Measurements from ENCODE around the gene KRT13.
"Not testable (repeated sequence)": the region's sequence is repeated elsewhere in the genome, so short reads cannot be mapped to it uniquely, and the experiment has no call there.

Gene KRT13

DNA sequence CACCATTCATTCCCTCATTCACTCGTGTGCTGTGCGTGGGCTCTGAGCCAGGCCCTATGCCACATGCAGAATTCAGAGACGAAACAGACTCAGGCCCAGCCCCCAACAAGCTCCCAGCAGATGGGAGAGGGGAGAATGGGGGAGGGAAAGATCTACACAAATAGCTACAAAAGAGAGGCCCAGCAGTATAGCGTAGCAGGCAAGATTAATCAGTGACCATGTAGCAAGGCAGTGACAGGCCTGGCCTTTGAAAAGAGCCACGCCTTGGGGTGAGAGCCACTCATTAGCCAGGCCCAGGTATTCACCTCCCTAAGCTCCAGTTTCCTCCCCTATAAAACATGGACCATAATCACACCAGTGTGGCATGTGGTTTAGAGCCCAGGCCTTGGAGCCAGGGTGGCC lies 39.1 kb upstream of the KRT13 start:
- DNase-seq (ENCODE audit: low read depth in 1 of 2, low spot score in 1 of 2): no peak
- H3K27ac ChIP-seq (replicated peaks): no peak overlapping the region
- no peak overlapping the region for H3K4me3 ChIP-seq (replicated peaks; ENCODE audit: insufficient read depth, low read length)

DNA sequence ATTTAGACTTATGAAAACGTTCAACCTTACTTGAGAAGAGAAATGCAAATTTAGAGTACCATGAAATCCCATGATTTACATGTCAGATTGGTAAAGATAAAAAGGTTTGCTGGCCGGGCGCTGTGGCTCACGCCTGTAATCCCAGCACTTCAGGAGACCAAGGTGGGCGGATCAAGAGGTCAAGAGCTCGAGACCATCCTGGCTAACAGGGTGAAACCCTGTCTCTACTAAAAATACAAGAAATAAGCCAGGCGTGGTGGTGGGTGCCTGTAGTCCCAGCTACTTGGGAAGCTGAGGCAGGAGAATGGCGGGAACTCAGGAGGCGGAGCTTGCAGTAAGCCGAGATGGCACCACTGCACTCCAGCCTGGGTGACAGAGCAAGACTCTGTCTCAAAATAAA lies 37.4 kb upstream of the KRT13 start:
- not testable (repeated sequence) for DNase-seq (ENCODE audit: low read depth in 1 of 2, low spot score in 1 of 2); H3K4me3 ChIP-seq (replicated peaks; ENCODE audit: insufficient read depth, low read length); H3K27ac ChIP-seq (replicated peaks); H3K27me3 ChIP-seq (ENCODE audit: insufficient read depth, poor library complexity, severe bottlenecking)

More for the DNA sequence above, 39.1 kb upstream of the KRT13 start:
- TF ChIP-seq, protein P1, sequence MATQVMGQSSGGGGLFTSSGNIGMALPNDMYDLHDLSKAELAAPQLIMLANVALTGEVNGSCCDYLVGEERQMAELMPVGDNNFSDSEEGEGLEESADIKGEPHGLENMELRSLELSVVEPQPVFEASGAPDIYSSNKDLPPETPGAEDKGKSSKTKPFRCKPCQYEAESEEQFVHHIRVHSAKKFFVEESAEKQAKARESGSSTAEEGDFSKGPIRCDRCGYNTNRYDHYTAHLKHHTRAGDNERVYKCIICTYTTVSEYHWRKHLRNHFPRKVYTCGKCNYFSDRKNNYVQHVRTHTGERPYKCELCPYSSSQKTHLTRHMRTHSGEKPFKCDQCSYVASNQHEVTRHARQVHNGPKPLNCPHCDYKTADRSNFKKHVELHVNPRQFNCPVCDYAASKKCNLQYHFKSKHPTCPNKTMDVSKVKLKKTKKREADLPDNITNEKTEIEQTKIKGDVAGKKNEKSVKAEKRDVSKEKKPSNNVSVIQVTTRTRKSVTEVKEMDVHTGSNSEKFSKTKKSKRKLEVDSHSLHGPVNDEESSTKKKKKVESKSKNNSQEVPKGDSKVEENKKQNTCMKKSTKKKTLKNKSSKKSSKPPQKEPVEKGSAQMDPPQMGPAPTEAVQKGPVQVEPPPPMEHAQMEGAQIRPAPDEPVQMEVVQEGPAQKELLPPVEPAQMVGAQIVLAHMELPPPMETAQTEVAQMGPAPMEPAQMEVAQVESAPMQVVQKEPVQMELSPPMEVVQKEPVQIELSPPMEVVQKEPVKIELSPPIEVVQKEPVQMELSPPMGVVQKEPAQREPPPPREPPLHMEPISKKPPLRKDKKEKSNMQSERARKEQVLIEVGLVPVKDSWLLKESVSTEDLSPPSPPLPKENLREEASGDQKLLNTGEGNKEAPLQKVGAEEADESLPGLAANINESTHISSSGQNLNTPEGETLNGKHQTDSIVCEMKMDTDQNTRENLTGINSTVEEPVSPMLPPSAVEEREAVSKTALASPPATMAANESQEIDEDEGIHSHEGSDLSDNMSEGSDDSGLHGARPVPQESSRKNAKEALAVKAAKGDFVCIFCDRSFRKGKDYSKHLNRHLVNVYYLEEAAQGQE (IDR thresholded peaks at IDR 0.05; ENCODE audit: insufficient replicate concordance, low read depth): no peak
- TF ChIP-seq GABPA (IDR thresholded peaks at IDR 0.05; ENCODE audit: low read depth): no peak
- no peak for TF ChIP-seq POLR2AphosphoS5 (IDR thresholded peaks at IDR 0.05; ENCODE audit: low read depth)
- no peaks in the 10 kb centered on the region for H3K27me3 ChIP-seq (ENCODE audit: insufficient read depth, poor library complexity, severe bottlenecking)

DNA sequence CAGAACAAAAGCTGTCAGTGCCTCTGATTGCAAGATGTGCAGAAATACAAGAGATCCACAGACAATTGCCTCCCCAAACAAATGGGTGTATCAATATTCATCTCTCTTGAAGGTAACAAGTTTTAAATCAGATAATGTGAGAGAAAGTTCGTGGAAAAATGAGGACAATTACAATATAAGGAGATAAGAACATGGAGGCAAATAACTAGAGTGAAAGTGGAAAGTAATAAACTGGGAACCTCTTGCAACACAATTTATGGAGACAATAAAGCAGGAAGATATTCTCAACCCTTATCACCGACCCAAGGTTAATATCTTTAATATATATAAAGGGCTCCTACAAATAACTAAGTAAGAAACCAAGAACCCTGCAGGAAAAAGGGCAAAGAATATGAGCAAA lies 36.9 kb upstream of the KRT13 start:
- TF ChIP-seq POLR2AphosphoS5 (IDR thresholded peaks at IDR 0.05; ENCODE audit: low read depth) (no peak), GABPA (IDR thresholded peaks at IDR 0.05; ENCODE audit: low read depth) (no peak), SPI1 (IDR thresholded peaks at IDR 0.05; ENCODE audit: borderline replicate concordance, low read depth) (no peak)
- TF ChIP-seq, protein P2, sequence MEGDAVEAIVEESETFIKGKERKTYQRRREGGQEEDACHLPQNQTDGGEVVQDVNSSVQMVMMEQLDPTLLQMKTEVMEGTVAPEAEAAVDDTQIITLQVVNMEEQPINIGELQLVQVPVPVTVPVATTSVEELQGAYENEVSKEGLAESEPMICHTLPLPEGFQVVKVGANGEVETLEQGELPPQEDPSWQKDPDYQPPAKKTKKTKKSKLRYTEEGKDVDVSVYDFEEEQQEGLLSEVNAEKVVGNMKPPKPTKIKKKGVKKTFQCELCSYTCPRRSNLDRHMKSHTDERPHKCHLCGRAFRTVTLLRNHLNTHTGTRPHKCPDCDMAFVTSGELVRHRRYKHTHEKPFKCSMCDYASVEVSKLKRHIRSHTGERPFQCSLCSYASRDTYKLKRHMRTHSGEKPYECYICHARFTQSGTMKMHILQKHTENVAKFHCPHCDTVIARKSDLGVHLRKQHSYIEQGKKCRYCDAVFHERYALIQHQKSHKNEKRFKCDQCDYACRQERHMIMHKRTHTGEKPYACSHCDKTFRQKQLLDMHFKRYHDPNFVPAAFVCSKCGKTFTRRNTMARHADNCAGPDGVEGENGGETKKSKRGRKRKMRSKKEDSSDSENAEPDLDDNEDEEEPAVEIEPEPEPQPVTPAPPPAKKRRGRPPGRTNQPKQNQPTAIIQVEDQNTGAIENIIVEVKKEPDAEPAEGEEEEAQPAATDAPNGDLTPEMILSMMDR (IDR thresholded peaks at IDR 0.05; ENCODE audit: insufficient read depth, low read length): no peak
- TF ChIP-seq, protein P1 (IDR thresholded peaks at IDR 0.05; ENCODE audit: insufficient replicate concordance, low read depth): no peak
- Histone ChIP-seq H3K27ac (replicated peaks) (no peak overlapping the region), H3K4me3 (replicated peaks; ENCODE audit: insufficient read depth, low read length) (no peak overlapping the region), H3K27me3 (ENCODE audit: insufficient read depth, poor library complexity, severe bottlenecking) (no peaks in the 10 kb centered on the region)
- DNase-seq (ENCODE audit: low read depth in 1 of 2, low spot score in 1 of 2): no peak

DNA sequence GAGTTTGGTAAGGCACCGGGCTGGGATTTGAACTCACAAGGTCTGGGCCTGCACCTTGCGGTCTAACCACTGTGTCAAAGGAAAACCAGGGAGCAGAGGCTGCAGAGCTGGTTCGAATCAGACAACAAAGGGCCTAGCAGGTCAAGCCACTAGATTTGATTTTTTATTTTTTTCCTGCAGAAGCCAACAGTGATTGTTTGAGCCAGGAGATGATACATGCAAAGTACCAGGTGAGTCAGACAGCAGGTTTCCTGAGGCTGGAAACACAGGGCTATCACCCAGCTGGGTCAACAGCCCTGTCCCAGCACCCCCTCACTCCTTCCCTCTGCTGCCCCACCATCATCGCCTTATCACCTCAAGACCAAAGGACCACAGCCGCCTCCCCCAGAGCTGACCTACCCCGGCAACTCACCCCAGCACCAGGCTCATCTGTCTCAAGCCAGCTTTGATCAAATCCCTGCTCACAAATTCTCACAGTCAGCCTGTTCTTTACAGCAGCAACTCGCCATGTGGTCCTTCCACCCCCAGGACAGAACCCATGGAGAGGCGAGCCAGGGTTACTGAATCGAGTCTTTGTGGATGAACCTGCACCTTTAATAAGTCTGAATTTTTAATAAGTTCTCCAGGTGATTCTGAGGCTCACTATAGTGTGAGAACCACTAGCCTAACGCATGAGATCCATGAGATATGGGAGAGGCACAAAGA lies 35.7 kb upstream of the KRT13 start:
- TF ChIP-seq, protein P1 (IDR thresholded peaks at IDR 0.05; ENCODE audit: insufficient replicate concordance, low read depth): no peak
- TF ChIP-seq GABPA (IDR thresholded peaks at IDR 0.05; ENCODE audit: low read depth) (no peak), POLR2AphosphoS5 (IDR thresholded peaks at IDR 0.05; ENCODE audit: low read depth) (no peak), SPI1 (IDR thresholded peaks at IDR 0.05; ENCODE audit: borderline replicate concordance, low read depth) (no peak)
- TF ChIP-seq, protein P2 (IDR thresholded peaks at IDR 0.05; ENCODE audit: insufficient read depth, low read length): no peak
- peaks cover under 1% of the 10 kb centered on the region for H3K27me3 ChIP-seq (ENCODE audit: insufficient read depth, poor library complexity, severe bottlenecking)
- no peak for DNase-seq (ENCODE audit: low read depth in 1 of 2, low spot score in 1 of 2)
- H3K27ac ChIP-seq (replicated peaks): no peak overlapping the region
- no peak overlapping the region for H3K4me3 ChIP-seq (replicated peaks; ENCODE audit: insufficient read depth, low read length)
